LoVo (cell line): ENCODE measurements around the gene AHDC1.
"Not testable (repeated sequence)": the region's sequence is repeated elsewhere in the genome, so short reads cannot be mapped to it uniquely, and the experiment has no call there.

ENCODE experiments used
- DNase-seq: peaks from one replicate; pipeline ENCODE4 v3.0.0-alpha.2; 2016; ENCODE audit warnings: low spot score

AHDC1 gene

DNA sequence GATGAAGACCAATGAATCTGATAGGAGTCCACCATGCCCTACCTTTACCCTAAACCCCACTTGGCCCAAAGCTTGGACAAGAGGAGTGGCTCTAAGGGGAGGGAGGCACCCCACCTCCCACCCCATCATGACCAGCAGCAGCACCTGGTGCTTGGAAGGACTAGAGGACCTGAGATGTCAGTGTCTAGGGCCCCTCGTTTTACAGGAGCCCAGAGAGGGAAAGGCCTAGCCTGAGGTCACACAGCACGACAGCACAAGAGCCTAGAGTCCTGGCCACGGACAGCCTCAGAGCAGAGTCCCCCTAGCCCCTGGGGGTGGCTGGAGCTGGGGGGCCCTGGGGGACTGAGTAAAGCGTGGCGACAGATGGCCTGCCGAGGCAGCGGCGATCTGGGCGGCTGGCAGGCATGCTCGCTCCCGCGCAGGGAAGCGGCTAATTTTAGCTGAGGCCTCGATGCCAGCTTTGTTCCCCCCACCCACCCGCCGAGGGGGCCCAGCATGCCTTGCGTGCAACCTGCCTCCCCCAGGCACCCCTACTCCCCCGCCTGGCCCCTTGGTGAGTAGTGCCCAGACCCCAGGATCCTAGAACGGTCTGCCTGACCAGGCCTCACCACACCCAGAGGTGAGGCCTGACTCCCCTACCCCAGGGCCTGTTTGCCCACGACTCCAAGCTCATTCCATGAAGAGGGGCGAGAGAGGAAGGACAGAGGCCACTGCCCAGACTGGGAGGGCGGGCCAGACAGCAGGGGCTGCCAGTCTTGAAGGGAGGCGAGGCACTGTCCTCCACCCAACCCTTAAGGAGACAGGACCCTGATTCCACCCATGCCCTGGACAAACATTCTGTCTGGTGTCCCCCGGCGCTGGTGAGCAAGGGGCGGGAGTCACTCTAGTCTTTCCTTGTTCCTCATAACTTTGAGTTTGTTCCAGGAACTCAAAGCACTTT lies 39.0 kb downstream of the AHDC1 start:
- DNase-seq = no peak

DNA sequence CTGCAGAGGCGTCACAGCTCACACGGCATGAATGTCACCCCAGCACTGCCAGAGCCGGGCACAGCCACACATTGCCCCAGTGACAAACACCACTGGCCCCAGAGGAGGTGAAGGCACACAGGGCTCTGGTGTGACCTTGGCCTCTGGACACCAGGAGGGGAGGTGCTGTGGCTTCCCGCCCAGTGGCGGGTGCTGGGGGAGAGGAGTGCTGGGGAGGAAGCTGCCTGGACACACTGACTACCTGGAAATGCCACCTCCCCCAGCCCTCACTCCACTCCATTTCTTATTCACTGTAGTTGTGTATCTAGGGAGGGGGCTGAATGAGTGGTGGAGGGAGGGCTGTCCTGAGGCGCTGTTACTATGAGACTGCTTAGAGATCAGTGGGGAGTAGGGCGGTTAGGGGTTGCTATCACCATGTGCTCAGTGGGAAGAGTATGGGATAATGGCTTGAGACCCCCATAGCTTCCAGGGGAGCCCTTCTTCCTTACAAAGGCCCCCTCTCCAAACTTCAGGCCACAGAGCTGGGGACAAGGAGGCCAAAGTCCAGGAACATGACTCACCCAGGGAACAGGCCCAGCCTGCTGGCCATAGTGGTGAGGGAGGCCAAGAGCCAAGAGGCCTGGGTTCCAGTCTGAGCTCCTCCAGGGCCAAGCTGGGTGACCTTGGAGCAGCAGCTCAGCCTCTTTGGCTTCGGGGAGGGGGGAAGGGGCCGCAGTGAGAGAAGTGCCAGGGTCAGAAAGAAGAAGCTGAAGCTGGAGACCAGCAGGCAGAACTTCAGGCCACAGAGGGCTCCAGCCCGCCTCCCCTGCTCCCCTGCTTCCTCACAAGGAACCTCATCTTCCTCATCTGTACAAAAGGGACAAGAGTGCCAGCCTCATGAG lies 40.1 kb downstream of the AHDC1 start:
- peak; percentile 34 for DNase-seq

DNA sequence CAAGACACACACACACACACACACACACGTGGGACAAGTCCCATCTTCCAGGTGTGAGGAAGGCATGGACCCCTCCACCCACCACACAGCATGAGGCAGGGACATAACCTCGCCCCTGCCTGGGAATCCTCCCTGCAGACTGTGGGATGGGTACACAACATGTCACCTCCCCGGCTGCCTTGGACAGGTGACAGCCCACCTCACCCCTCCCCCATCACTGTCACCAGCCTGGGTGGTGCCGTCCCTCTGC lies 40.7 kb downstream of the AHDC1 start:
- DNase-seq = no peak

DNA sequence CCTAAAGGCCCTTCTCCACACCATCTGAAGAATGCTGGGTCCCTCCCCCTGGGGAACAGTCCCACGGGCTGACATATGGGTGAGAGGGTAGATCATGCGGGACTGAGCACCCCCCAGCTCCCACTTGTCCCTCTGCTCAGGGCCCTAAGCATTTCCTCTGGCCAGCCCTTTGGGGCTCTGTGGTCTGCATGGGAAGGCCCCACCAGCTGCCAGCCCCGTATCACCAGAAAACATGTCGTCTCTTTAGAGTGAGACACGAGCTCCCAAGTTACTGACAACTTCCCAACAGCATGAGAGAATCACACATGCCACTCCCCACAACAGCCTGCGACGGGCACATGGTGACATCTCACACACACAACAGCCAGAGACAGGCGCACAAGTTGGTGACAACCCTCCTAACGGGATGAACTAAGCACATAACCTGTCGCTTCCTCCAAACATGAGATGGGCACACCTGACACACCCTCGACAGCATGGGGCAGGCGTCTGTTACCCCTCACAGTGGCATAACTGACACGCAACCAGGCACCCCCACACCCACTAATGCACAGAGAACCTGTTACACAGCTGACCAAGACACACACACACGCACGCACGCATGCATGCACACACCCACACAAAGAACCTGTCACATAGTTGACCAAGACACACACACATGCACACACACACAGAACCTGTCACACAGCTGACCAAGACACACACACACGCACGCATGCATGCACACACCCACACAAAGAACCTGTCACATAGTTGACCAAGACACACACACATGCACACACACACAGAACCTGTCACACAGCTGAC lies 41.2 kb downstream of the AHDC1 start:
- DNase-seq = no peak

DNA sequence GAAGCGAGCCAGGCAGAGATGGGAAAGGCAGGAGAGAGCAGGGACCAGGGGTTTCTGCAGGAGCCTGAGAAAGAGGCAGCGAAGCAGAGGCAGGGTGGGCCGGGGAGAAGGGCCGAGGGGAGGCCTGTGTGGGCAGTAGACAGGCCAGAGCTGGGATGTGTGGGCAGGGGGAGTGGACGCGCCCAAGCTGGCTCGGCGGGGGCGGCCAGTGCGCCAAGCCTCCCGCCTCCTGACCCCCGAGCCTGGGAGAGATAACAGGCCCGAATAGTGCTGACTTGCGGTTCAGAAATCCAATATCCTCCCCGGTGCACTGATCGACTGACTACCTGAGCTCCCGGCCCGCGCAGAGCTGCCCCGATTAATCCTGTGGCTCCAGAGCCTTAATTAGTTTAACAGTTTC lies 41.9 kb downstream of the AHDC1 start:
- no peak for DNase-seq

DNA sequence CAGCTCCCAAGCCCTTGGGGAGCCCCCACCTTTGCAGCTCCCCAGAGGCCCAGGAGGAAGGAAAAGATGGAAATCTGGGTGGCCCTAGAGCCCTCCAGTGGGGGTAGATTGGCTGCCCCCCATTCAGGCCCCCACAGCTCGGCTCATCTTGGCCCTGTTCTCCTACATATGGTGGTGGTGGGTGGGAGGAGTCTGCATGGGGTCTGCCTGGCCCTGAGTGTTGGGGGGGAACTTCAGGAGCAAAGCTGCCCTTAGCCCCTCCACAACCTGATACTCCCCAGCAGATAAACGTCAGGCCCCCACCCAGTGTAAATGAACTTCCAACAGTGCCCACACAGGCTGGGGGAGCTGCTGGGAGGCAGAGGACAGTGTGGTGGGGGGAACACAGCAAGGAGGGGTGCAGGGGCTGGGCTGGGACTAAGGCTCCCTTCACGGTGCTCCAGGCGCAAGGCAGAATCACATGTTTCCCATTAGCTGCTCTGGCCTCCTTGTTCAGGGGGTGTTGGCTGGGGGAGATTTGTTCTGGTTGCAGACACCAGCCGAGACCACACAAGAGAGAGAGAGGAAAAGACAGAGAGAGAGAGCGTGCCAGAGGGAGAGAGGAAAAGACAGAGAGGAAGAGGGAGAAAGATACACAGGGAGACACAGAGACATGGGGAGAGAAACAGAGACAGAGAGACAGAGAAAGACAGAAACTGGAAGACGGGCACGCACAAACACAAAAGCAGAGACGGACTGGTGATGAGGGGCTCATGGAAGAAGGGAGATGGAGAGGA lies 42.6 kb downstream of the AHDC1 start:
- no peak for DNase-seq

DNA sequence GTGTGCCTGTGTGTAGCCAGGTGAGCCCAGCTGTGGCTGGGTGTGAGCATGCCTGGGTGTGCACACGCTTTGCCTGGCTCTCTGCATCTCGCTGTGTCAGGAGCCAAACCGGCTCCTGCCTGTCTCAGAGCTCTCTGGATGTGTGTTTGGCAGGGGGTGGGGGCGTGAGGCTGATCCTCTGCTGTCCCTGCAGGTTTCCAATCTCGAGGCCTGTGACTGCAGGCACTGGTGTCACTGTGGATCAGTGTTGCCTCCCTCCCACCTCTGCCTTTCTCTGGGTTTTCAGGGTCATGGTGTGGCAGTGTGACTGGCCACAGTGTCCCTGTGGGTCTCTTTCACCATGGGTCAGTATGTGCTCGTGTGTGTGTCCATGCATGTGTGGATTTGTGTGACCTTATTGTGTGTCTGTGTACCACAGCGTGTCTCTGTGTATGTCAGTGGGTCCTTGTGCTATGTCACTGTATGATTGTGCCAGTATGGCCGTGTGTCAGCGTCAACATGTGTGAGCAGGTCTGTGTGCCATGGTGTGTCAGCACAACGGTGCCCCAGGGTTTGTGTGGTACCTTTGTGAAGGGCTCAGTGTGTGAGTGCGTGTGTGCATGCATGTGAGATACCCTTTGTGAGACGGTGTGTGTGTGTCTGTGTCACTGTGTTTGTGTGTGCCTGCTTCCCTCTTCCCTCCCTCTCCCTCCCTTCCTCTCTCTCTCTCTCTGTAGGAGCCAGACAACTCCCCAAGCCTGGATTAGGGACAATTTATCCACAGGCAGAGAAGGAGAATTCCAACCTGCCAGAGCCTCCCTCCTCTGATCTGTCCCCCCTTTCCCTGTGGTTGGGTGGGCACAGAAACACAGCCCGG lies 43.4 kb downstream of the AHDC1 start:
- DNase-seq = no peak

DNA sequence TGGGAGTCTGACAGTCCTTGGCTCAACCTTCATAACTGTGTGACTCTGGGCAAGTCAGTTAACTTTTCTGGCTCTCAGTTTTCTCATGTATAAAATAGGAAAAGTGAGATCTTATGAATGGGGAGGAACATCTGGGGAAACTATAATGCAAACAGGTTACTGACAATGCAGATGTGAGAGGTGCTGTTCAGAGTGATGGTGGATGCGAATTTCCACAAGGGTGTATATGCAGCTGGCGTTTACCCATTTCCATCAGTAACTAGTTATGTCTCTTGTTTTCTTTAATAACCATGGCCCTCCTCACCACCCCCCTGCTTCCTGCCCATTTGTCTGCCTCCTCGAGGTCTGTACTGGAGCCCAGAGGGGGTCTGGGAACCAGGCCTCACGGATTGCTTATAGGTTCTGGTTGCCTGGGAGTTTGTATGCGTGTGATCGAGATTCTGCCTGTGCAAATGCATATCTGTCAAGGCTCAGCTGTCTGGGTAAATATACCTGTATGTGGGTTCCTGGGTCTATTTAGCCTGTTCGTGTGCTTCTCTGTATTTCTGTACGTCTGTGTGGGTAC lies 44.4 kb downstream of the AHDC1 start:
- DNase-seq = no peak

DNA sequence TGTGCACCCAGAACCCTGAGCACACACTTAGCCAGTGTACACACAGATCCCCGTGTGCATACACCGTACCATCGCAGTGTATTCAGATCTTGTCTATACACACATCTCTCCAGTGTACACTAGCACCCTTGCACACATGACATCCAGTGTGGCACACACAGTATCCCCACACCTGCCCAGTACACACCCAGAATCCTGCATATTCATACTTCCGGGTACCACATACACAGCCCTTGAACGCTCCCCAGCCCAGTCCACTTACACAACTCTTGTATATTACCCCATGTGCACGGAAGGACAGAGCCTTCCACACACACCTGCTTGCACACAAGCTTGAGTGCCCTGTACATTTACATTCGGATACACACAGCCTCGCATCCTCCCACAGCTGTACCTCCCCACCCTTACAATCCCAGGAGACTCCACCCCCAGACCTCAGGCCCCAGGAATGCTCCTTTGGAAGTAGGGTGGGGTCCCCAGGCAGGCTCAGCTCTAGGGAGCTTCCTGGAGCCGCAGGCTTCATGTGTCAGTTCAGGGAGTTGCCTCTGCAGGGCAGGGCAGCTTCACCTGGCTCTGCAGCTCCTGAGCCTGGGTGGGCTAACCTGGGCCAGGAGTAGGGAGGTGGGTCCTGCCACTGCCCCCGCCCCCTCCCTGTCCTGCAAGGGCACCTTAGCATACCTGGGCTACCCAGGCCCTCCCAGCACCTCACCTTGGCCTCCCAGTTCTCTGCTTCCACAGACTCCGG lies 46.2 kb downstream of the AHDC1 start:
- DNase-seq = peak; percentile 78

DNA sequence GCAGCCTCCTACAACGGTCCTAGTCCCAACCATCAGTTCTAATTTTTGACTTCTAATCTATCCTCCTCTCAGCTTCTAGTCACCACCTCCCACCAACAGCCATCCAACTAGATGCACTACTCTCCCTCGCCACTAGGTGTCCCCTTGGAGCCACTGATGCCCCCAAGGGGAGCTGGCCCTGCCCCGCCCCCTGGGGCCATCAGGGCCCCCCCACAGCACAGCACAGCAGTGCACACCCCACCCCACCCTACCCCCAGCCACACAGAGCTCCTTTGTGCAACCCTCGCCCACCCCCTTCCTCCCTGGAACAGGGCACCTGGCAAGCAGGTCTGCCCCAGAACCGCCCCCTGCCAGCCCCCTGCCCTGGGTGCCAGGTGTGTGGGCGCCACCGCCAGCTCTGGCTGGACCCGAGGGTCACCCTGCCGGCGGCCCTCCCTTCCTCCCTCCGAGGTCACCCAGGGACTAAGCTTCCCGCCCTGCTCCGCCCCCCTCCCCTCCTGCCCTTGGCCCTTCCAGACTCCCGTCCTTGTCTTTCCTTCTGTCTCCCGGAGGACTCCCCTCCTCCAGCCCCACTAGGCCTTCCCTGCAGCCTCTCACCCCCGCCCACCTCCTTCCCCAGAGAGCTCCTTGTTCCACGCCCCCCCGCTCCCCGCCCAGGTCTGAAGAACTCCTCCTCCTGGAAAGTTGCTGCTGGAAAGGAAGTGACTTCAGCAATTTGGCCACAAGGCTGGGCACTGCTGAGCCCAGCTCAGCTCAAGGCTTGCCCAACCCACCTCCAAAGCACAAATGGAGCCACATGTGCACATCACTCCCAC lies 47.0 kb downstream of the AHDC1 start:
- DNase-seq = peak; percentile 81

DNA sequence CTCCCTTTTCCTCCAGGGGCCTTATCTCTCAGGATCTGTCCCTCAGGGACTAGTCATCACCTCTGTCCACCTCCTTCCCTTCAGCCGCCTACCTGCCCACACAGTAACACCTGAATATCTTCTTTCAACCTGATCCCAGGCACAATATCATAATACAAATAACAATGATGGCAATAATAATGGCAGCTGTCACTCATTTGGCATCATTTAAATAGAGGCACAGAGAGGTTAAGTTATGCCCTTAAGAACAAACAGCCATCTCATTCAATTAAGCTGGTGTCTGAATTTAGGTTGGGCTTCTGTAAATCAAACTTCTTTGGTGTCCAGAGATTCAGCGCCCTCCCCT lies 47.5 kb downstream of the AHDC1 start:
- no peak for DNase-seq

DNA sequence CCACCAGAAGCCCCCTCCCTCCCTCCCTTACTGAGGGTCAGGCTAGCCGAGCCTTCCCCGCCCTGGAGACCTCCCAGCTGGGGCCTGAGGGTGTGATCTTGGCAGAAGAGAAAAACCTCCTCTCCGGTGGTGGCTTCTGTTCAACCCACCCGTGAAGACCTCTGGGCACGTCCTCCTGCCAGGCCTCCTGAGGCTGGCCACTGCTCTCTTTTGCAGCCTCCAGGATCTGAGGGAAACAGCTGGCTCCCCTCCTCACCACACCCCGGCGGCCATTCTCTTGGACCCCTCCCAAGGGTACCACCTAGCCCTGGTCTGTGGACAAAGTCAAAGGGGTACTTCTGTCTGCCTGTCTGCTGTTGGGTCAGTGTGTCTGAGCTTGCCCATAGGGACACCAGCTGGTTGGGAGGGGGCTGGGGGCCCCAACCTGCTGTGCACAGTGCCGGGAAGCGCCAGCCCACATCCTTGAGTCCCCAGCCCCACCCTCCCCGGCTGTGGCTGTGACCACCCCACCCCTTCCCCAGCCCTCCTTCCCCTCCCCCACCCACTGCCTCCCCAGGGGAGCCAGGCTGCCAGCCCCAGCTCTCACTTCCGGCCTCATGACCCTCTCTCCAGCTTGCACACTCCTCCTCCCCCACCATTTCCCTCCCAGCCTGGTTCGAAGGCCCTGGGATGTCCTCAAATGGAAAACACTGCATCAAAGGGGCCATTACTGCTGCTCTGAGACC lies 48.1 kb downstream of the AHDC1 start:
- no peak for DNase-seq

DNA sequence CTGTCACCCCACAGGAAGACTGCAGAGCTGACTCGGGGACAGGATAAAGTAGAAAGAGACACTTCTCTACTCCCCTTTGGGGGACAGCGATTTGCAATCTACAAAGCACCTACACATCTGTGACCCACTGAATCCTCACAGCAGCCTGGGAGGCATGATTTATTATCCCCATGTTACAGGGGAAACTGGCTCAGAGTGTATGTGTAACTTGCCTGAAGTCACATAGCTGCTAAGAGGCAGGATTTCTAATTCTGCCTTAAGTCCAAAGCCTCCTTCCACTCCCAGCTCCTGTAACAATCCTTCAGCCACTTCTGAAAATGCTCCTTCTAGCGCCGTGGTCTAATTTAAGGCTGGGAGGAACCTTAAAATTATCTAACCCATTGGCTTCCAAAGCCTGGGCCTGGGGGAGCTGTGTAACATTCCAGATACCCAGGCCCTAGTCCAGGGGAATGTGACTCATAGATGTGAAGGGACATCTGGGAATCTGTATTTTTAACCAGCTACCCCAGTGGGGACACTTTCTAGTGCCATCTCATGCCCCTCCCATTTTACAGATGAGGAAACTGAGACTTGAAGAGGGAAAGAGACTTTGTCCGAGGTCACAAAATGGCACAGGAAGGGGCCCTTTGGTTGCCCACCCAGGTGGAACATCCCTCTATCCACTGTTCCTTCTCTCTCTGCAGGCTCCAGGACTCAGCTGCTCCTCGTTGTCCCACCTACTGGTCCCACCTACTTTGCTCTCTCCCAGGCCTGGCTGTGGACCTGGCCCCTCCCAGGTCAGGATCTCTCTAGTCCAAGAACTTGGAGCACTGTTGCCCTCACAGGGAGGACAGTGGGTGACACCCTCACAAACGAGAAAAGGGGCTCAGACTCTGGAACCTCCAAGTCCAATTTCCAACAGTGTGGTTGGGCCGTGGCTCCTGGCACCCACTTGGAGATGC lies 48.9 kb downstream of the AHDC1 start:
- no peak for DNase-seq

DNA sequence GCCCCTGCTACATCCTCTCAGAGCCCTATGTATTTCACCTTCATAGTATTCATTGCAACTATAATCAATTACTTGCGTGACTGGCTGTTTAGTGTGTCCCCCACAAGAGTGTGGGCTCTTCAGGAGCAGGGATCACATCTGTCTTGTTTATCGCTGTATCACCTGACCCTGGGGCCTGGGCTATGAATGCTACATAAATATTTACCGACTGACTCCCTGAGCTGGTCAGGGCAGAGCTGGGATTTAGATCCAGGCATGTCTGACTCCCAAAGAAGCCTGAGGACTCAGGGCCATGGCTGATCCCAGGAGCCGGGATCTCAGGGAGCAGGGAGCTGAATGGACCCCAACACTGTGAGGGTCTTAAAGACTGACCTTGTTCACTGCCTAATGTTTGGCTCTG lies 49.7 kb downstream of the AHDC1 start:
- no peak for DNase-seq

DNA sequence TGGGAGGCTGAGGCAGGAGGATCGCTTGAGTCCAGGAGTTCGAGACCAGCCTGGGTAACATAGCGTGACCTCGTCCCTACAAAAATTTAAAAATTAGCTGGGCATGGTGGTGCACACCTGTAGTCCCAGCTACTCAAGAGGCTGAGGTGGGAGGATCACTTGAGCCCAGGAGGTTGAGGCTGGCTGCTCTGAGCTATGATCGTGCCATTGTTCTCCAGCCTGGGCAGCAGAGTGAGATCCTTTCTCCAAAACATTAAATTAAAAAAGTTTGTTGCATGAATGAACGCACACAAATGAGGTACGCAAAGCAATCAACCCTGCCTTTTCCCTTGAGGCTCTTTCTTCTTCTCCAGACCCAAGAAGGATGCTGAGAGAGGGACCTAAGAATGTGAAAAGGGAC lies 50.1 kb downstream of the AHDC1 start:
- not testable (repeated sequence) for DNase-seq

DNA sequence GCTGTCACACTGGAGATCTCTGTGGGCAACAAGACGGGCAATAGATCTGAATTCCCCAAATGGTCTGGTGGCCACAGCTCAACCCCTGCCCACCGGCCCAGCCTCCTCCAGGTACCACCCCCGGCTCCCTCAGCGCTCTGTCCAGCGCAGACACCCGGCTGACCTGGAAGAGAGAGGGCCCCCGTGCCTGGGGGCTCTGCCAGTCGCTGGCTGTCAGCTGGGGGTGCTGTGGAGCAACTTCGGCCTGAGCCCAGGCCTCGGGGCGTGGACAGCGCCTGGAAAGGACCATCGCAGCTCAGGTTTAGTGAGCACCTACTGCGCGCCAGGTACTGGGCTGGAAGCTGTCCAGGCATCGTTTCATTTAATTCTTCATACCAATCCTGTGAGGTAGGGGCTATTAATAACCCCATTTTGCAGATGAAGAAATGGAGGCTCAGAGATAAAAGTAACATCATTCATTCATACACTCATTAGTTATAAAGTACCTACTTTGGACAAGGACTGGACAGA lies 51.0 kb downstream of the AHDC1 start:
- DNase-seq = no peak

DNA sequence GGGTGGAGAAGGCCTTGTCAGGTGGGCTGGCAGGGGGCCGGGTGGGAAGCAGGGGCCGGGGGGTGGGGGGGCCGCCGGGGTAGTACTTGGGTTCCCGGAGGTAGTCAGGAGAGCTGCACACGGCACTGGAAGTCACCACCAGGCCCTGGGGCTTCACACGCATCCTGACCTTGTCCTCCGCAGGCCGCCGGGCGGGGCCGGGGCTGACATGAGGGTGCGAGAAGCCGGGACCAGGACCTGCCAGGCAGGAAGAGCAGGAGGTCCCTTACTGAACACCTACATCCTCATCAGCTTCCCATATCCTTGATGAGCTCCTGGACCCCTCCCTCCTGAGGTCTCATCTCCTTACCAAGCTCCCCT lies 52.0 kb downstream of the AHDC1 start:
- no peak for DNase-seq
